Measurements from ENCODE around the gene ACACA. TPM values are rescaled to one million over a fixed set of nuclear protein-coding genes. Genes with fewer than 3 reads are reported as not detected.
A peak's percentile ranks its signal among the peaks of the same experiment; 100 is the strongest.

The ACACA gene
- total and polyA plus RNA-seq, 2 donors (not counting 1 experiment from before 2014, with no cell fraction given) = 45.2 to 123 TPM

- Histone ChIP-seq H3K9ac (ENCODE audit: insufficient read depth, low read length) (no peak overlapping the region), H3K27me3 (ENCODE audit: control insufficient read depth, insufficient read depth, low read length) (no peaks in the 10 kb centered on the region), H3K9me3 (ENCODE audit: control insufficient read depth, insufficient read depth, low read depth, low read length) (no peaks in the 10 kb centered on the region), H2AFZ (ENCODE audit: low read length) (no peak overlapping the region), H3K4me3 (replicated peaks in 1 of 4; ENCODE audit: control extremely low read depth in 1 of 4, insufficient read depth in 1 of 4, low read depth in 3 of 4, low read length in 4 of 4) (no peak overlapping the region), H3K4me2 (ENCODE audit: extremely low read depth, insufficient read depth, low read length) (no peak overlapping the region), H3K36me3 (ENCODE audit: control insufficient read depth, insufficient read depth, low read length) (no peaks in the 10 kb centered on the region), H3K27ac (ENCODE audit: insufficient read depth, low read length) (no peak overlapping the region), H3K79me2 (ENCODE audit: control insufficient read depth, insufficient read depth, low read length) (no peaks in the 10 kb centered on the region), H4K20me1 (ENCODE audit: control insufficient read depth, extremely low read depth, insufficient read depth, low read length) (no peaks in the 10 kb centered on the region), H3K4me1 (ENCODE audit: control insufficient read depth, extremely low read depth, insufficient read depth, low read length) (no peaks in the 10 kb centered on the region)
- TF ChIP-seq CTCF (conservative IDR thresholded peaks at IDR 0.05 in 1 of 2, IDR thresholded peaks at IDR 0.05 in 1 of 2; ENCODE audit: low read depth in 1 of 2, low read length in 2 of 2) = peak; percentile 78 to 91
- no peak for TF ChIP-seq EZH2 (IDR thresholded peaks at IDR 0.05; ENCODE audit: low read length, missing control alignments)
- DNase-seq (ENCODE audit: low read depth in 2 of 2) = peak; percentile 73 to 84
These were observed 359.0 kb downstream of the ACACA start for GRCh38 chr17:37047631-37048104.

GRCh38 chr17:37045351-37045922 is 361.2 kb downstream of the ACACA start:
- no peak overlapping the region for H3K9ac ChIP-seq (ENCODE audit: insufficient read depth, low read length)
- TF ChIP-seq EZH2 (IDR thresholded peaks at IDR 0.05; ENCODE audit: low read length, missing control alignments) = no peak
- no peak for TF ChIP-seq CTCF (conservative IDR thresholded peaks at IDR 0.05 in 1 of 2, IDR thresholded peaks at IDR 0.05 in 1 of 2; ENCODE audit: low read depth in 1 of 2, low read length in 2 of 2)
- DNase-seq (ENCODE audit: low read depth in 2 of 2) = no peak

GRCh38 chr17:37043201-37043600 is 363.4 kb downstream of the ACACA start:
- Histone ChIP-seq H3K4me1 (ENCODE audit: control insufficient read depth, extremely low read depth, insufficient read depth, low read length) (no peaks in the 10 kb centered on the region), H3K4me3 (replicated peaks in 1 of 4; ENCODE audit: control extremely low read depth in 1 of 4, insufficient read depth in 1 of 4, low read depth in 3 of 4, low read length in 4 of 4) (no peak overlapping the region), H3K27ac (ENCODE audit: insufficient read depth, low read length) (no peak overlapping the region), H3K4me2 (ENCODE audit: extremely low read depth, insufficient read depth, low read length) (no peak overlapping the region), H2AFZ (ENCODE audit: low read length) (no peak overlapping the region), H3K36me3 (ENCODE audit: control insufficient read depth, insufficient read depth, low read length) (no peaks in the 10 kb centered on the region), H3K9ac (ENCODE audit: insufficient read depth, low read length) (no peak overlapping the region), H3K9me3 (ENCODE audit: control insufficient read depth, insufficient read depth, low read depth, low read length) (no peaks in the 10 kb centered on the region), H4K20me1 (ENCODE audit: control insufficient read depth, extremely low read depth, insufficient read depth, low read length) (no peaks in the 10 kb centered on the region), H3K27me3 (ENCODE audit: control insufficient read depth, insufficient read depth, low read length) (no peaks in the 10 kb centered on the region), H3K79me2 (ENCODE audit: control insufficient read depth, insufficient read depth, low read length) (no peaks in the 10 kb centered on the region)
- no peak for TF ChIP-seq EZH2 (IDR thresholded peaks at IDR 0.05; ENCODE audit: low read length, missing control alignments)
- no peak for TF ChIP-seq CTCF (conservative IDR thresholded peaks at IDR 0.05 in 1 of 2, IDR thresholded peaks at IDR 0.05 in 1 of 2; ENCODE audit: low read depth in 1 of 2, low read length in 2 of 2)
- DNase-seq (ENCODE audit: low read depth in 2 of 2) = peak in 1 of 2 donors; percentile 13

More at GRCh38 chr17:37045351-37045922, 361.2 kb downstream of the ACACA start:
- no peaks in the 10 kb centered on the region for H3K36me3 ChIP-seq (ENCODE audit: control insufficient read depth, insufficient read depth, low read length)
- H2AFZ ChIP-seq (ENCODE audit: low read length) = no peak overlapping the region
- H4K20me1 ChIP-seq (ENCODE audit: control insufficient read depth, extremely low read depth, insufficient read depth, low read length) = no peaks in the 10 kb centered on the region
- H3K27ac ChIP-seq (ENCODE audit: insufficient read depth, low read length) = no peak overlapping the region
- no peaks in the 10 kb centered on the region for H3K9me3 ChIP-seq (ENCODE audit: control insufficient read depth, insufficient read depth, low read depth, low read length)
- no peak overlapping the region for H3K4me2 ChIP-seq (ENCODE audit: extremely low read depth, insufficient read depth, low read length)
- H3K79me2 ChIP-seq (ENCODE audit: control insufficient read depth, insufficient read depth, low read length) = no peaks in the 10 kb centered on the region
- no peak overlapping the region for H3K4me3 ChIP-seq (replicated peaks in 1 of 4; ENCODE audit: control extremely low read depth in 1 of 4, insufficient read depth in 1 of 4, low read depth in 3 of 4, low read length in 4 of 4)
- H3K4me1 ChIP-seq (ENCODE audit: control insufficient read depth, extremely low read depth, insufficient read depth, low read length) = no peaks in the 10 kb centered on the region
- no peaks in the 10 kb centered on the region for H3K27me3 ChIP-seq (ENCODE audit: control insufficient read depth, insufficient read depth, low read length)

Data from fibroblast of lung (primary cell).